Measurements from ENCODE around the gene HOXA11. TPM values are rescaled to one million over a fixed set of nuclear protein-coding genes. Genes with fewer than 3 reads are reported as not detected.

The HOXA11 gene
- total RNA-seq, 4 donors from 2014 or later, result not detected

DNA sequence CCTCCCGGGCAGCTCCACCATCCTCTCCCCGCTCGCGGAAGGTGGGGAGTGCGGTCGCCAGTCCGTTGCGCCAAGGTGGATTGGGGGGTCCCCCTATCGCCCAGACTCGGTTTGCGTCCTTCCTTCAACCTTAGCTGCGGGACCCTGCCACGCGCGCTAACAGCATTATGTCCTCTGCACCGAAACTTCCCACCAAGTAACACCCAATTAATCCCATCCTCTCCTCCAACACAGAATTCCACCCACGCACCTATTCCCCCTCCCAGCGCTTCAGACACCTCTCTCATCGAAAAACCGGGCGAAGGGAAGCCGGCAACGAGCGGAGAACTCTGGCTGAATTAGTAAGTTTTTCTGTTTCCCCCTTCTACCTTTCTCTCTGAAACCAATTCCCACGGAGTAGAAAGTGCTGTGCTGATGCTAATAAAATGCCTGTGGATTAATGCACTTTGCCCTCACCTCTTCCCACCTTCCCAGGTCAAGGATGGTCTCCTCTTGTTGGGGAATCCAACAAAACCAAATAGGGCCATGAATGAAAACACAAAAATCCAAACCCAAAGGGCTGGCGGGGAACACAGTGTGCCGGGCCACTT lies 33.6 kb downstream of the HOXA11 start:
- Histone ChIP-seq H3K36me3 (no peaks in the 10 kb centered on the region), H3K4me3 (replicated peaks in 1 of 3) (no peak overlapping the region), H3K27me3 (peaks cover 93% of the 10 kb centered on the region), H3K9me3 (no peaks in the 10 kb centered on the region), H3K27ac (no peak overlapping the region), H3K4me1 (peaks cover 21 to 39% of the 10 kb centered on the region in 2 donors)
- no peak for DNase-seq
- intact Hi-C loops (cut with DNase I), result loop anchor here (5.0 kb wide), 1 partner anchor 284 kb away; no protein-coding TSS in a partner anchor
- no peak for TF ChIP-seq POLR2A (IDR thresholded peaks at IDR 0.05)
- TF ChIP-seq, protein P1, sequence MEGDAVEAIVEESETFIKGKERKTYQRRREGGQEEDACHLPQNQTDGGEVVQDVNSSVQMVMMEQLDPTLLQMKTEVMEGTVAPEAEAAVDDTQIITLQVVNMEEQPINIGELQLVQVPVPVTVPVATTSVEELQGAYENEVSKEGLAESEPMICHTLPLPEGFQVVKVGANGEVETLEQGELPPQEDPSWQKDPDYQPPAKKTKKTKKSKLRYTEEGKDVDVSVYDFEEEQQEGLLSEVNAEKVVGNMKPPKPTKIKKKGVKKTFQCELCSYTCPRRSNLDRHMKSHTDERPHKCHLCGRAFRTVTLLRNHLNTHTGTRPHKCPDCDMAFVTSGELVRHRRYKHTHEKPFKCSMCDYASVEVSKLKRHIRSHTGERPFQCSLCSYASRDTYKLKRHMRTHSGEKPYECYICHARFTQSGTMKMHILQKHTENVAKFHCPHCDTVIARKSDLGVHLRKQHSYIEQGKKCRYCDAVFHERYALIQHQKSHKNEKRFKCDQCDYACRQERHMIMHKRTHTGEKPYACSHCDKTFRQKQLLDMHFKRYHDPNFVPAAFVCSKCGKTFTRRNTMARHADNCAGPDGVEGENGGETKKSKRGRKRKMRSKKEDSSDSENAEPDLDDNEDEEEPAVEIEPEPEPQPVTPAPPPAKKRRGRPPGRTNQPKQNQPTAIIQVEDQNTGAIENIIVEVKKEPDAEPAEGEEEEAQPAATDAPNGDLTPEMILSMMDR (IDR thresholded peaks at IDR 0.05), result no peak
- WGBS, 2 donors, result 5 to 12% methylated on average over 17 to 27 of the region's 27 CpGs

DNA sequence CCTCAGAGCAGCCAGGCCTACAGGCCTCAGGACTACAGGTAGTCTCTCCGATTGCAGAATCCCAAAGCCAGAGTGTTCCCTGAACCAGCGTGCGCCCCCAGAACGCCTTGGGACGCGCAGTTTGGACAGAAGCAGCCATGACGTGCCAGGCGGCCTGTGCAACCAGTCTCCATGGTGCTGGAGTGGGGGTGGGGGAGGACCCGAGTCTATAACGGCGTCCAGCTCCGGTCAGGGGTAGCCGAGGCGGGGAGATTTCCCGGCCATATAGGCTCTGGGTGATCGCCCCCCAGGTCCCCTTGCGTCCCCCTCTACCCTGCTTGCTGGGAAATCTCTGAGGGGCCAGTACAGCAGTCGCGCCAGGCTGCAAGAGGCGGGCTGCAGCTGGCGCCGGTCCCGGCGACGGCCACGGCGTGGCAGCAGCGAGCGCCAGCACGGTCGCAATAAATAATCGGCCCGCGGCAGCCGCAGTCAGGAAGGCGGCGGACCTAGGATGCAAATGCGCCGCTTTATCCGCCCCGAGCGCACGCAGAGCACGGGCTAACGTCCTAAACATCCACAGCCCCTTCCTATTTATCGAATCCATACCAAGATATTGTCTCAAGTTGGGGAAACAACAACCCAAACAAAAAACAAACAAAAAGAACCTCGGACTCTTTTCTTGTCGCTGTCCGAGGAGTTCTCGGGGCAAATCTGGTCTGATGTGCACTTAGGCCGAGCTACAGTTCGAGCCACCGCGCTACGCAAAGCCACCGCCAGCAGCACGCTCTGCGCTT lies 34.3 kb downstream of the HOXA11 start:
- DNase-seq, result peak; percentile 63 to 64
- intact Hi-C loops (cut with DNase I), result loop anchor here (5.0 kb wide), 1 partner anchor 283 kb away; no protein-coding TSS in a partner anchor
- H3K9me3 ChIP-seq, result no peaks in the 10 kb centered on the region
- peak in 1 of 2 donors; percentile 13 for TF ChIP-seq POLR2A (IDR thresholded peaks at IDR 0.05)
- TF ChIP-seq, protein P1 (IDR thresholded peaks at IDR 0.05), result peak; percentile 40 to 90 (median 64)
- H3K4me1 ChIP-seq, result peaks cover 21 to 32% of the 10 kb centered on the region in 2 donors
- WGBS, 2 donors, result 1 to 3% methylated on average over 33 to 37 of the region's 58 CpGs
- no peaks in the 10 kb centered on the region for H3K36me3 ChIP-seq
- H3K27ac ChIP-seq, result no peak overlapping the region
- peak overlapping the region in 1 of 3 donors; percentile 23 for H3K4me3 ChIP-seq (replicated peaks in 1 of 3)
- peaks cover 91% of the 10 kb centered on the region for H3K27me3 ChIP-seq

DNA sequence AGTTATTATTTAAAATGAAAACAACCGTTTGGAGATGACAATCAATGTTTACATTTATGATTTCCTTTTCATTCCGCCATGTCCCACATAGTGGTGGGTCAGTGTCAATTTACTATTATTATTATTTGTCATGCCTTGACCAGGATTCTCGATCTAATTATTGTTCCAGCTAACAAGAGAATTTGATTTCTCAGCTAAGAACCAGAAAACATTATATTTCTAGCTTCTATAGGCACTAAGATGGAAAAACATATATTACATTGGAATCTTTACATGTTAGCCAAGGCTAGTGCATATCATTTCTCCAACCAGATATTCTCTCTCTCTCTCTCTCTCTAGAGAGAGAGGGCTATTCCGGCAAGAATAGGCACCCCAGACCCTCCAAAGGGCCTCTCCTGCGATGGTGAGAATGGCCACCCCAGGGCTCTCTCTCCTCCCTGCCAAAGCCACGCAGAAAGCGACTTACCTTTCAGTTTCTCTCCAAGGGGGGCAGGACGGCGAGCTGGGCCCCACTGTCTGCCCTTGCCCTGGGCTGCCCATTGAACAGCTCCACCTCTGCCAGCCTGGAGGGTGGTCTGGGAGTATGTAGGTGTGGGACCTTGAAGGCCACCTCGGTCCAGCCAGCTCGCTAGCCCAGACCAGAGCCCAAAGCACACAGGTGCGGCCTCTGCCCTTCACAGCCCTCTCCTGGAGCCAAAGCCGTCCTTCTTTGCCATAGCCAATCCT lies 35.0 kb downstream of the HOXA11 start:
- Histone ChIP-seq H3K36me3 (no peaks in the 10 kb centered on the region), H3K27me3 (peaks cover 91% of the 10 kb centered on the region), H3K4me1 (peaks cover 18 to 27% of the 10 kb centered on the region in 2 donors), H3K4me3 (replicated peaks in 1 of 3) (peak overlapping the region in 1 of 3 donors; percentile 23), H3K27ac (no peak overlapping the region), H3K9me3 (no peaks in the 10 kb centered on the region)
- intact Hi-C loops (cut with DNase I), result loop anchor here (5.0 kb wide), 1 partner anchor 283 kb away; no protein-coding TSS in a partner anchor
- 33 to 36% methylated on average over 11 to 13 of the region's 13 CpGs for WGBS, 2 donors
- DNase-seq, result no peak
- TF ChIP-seq, protein P1 (IDR thresholded peaks at IDR 0.05), result no peak
- no peak for TF ChIP-seq POLR2A (IDR thresholded peaks at IDR 0.05)

DNA sequence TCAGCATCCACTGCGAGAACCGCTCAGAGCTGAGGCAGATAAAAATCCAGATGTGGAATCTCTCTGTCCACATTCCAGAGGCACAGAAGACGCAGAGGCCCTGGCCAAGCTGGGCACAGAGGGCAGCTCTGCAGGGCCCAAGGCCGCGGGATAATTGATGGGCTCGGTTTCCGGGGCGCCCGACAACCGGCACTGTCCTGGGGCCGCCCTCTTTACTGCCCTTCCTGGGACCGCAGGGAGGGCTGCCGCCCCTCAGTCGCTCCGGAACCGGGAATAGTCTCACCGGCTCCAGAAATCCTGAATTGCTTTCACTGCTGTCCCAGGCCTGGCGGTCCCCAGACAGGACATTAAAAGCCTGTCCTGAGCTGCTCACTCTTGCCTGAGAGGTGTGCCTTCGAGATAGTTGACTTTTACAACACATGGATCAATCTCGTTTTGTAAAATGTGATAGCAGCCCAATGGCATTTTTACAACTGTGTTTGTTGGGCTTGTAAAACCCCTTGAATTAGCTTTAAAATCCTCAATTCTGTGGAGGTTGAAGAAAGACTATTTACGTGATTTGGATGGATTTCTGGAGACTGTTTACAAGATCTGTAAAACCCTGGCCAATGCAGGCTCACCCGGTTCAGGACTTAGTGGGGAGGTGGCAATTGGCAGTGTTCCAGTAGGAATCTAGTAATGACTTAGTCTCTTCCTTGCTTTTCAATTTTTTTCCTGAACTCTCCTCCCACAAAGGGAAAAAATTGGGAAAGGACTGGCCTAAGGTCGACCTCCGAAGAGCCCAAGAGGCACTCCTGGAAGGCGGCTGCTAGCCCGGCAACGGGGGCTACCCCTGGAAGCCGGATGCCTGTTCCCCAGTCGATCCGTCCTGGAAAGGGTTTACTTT lies 36.0 kb downstream of the HOXA11 start:
- H3K27me3 ChIP-seq, result peaks cover 91% of the 10 kb centered on the region
- H3K36me3 ChIP-seq, result no peaks in the 10 kb centered on the region
- DNase-seq, result no peak
- 26 to 33% methylated on average over 15 to 30 of the region's 30 CpGs for WGBS, 2 donors
- no peak overlapping the region for H3K4me3 ChIP-seq (replicated peaks in 1 of 3)
- TF ChIP-seq, protein P1 (IDR thresholded peaks at IDR 0.05), result no peak
- TF ChIP-seq POLR2A (IDR thresholded peaks at IDR 0.05), result no peak
- H3K4me1 ChIP-seq, result peaks cover 15 to 23% of the 10 kb centered on the region in 2 donors
- no peaks in the 10 kb centered on the region for H3K9me3 ChIP-seq
- H3K27ac ChIP-seq, result no peak overlapping the region
- intact Hi-C loops (cut with DNase I), result no loop called here
